Non-pigmented ciliary epithelial cell (primary cell): ENCODE results near the gene DUOXA1.
"Not testable (repeated sequence)": the region's sequence is repeated elsewhere in the genome, so short reads cannot be mapped to it uniquely, and the experiment has no call there.

Source experiments
- DNase-seq: peaks from one replicate; pipeline ENCODE4 v3.0.0-alpha.2; 2010; ENCODE audit warnings: low read depth

The DUOXA1 gene

GRCh38 chr15:45089712-45090373, 39.8 kb downstream of the DUOXA1 start:
- no peak for DNase-seq

GRCh38 chr15:45088801-45089711, 40.6 kb downstream of the DUOXA1 start:
- DNase-seq, result no peak

- no peak for DNase-seq
These were observed 42.2 kb downstream of the DUOXA1 start for GRCh38 chr15:45087513-45087912.

- DNase-seq, result no peak
These were observed 45.5 kb downstream of the DUOXA1 start for GRCh38 chr15:45084163-45084562.

- DNase-seq, result no peak
These were observed 46.5 kb downstream of the DUOXA1 start for GRCh38 chr15:45083223-45083622.

GRCh38 chr15:45082412-45082811, 47.3 kb downstream of the DUOXA1 start:
- not testable (repeated sequence) for DNase-seq

- not testable (repeated sequence) for DNase-seq
These were observed 49.1 kb downstream of the DUOXA1 start for GRCh38 chr15:45080593-45080992.

- not testable (repeated sequence) for DNase-seq
These were observed 49.9 kb downstream of the DUOXA1 start for GRCh38 chr15:45079628-45080246.

GRCh38 chr15:45079201-45079600, 50.5 kb downstream of the DUOXA1 start:
- DNase-seq, result not testable (repeated sequence)

GRCh38 chr15:45077391-45077790, 52.3 kb downstream of the DUOXA1 start:
- DNase-seq, result not testable (repeated sequence)

GRCh38 chr15:45075440-45076320, 54.0 kb downstream of the DUOXA1 start:
- not testable (repeated sequence) for DNase-seq

- DNase-seq, result not testable (repeated sequence)
These were observed 56.1 kb downstream of the DUOXA1 start for GRCh38 chr15:45073602-45074001.

GRCh38 chr15:45069942-45070360, 59.7 kb downstream of the DUOXA1 start:
- not testable (repeated sequence) for DNase-seq
